CD4-positive, alpha-beta T cell treated with Interferon gamma for 1 hour (primary cell): ENCODE data around the gene PREX1.
"Not testable (repeated sequence)": the region's sequence is repeated elsewhere in the genome, so short reads cannot be mapped to it uniquely, and the experiment has no call there.

Source experiments
- DNase-seq: peaks from one replicate; pipeline ENCODE4 v3.0.0-alpha.2; 2020

PREX1 gene

DNA sequence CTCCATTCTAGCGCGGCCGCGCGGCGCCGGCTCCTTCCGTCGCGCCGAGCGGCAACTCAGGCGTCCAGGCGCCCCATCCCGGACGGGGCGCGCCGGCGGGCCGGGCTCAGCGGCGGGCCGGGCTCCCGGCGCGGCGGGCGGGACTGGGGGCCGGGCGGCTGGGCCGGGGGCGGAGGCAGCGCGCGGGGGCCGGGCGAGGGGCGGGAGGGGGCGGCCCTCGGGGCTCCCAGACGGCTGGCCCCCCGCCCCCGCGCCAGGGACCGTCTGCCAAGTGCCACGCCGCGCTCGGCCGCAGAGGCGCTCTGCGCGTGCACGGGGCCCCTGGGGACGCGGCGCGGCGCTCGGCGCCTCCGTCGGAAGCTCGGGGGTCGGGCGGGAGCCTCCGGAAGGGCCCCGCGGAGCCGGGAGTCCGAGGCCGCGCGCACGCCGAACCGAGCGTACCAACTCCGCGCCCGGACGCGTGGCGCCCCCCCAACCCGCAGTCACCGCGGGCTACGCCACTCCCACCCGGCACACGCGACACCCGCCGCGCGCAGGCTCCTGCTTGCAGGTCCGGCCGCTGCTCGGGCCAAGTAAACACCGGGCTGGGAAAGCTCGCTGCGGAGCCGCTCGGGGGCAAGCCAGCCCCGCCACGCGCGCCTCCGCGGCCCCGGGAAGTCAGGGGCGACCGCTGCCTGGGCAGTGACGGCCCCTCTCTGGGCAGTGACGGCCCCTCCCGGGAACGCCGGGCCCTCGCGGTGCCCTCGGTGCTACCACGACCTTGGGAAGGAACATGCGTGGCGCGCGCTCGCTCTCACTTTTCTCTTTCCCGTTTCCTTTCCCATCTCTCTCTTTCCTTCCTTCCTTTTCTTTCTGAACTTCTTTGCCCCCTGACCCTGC lies at the start of gene PREX1:
Gene PREX1 (minus strand): TSS at position 145 of the 879 bp plus-strand sequence. CDS start 139 bp downstream, at position 6.
- peak; percentile 82 for DNase-seq

DNA sequence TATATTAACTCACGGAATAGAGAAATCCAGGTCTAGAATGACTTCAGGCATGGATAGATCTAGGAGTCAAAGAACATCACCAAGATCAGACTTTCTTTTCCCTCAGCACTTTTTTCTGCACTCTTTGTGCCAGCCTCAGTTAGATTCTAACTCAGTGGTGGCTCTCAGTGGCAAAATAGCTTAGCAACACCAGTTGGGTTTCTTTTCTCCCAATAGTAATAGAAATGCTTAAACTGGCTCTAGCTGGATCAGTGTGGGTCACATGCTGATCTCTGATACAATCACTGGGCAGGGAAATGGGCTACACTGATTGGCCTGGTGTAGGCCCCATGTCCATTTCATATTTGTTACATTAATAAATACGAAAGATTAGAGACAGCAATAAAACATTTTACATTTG lies 49.5 kb upstream of the PREX1 start:
- DNase-seq, result no peak

- DNase-seq, result peak; percentile 13
Measured at GRCh38 chr20:48875914-48876240, 48.1 kb upstream of the PREX1 start.

DNA sequence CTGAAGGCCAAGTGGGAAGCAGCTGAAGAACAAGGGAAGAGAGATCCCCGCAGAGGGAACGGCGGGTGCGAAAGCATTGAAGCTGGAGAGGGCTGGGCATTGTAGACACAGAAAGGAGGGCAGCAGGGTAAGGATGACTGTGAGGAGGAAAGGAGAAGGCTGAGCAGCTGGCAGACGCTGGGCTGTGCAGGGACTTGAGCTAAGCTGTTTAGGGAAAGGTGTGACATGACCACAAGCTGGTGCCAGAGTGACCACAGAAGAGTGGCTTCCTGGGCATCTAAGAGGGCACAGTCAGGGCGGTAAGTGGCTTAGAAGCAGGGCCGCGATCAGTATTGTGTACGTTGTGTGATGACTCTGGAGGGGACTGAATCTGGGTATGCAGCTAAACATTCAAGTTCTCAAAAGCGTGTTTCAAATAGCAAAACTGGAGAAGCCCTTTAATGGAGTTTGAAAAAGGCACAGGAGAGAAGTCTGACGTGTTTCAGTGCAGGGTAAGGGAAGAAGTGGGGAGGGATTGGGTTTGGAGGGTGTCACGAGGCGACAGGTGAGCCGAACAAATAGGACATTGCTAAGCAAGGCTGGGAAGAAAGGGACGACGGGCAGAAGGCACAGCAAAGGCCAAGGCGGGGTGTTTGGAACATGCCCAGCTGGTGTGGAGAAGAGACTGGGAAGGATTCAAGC lies 47.6 kb upstream of the PREX1 start:
- no peak for DNase-seq

GRCh38 chr20:48869442-48869841 lies 41.6 kb upstream of the PREX1 start:
- DNase-seq, result not testable (repeated sequence)

DNA sequence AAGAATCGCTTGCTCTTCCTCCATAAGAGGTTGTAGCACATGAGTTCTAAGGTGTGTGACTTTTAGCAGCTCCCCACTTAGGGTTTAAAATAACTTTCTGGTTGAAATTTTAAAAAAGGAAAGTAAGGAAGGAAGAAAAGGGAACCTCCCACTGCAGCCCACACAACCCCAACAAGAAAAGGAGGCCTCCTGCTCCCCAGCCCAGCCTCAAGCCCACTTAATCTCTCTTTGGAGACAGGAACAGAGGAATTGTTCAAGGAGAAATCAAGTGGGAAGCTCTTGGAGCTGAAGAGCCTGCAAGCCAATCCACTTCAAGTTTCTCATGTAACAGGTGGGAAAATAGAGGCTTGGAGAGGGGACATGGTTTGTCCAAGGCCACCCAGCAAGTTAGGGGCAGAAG lies 39.1 kb upstream of the PREX1 start:
- DNase-seq, result no peak

GRCh38 chr20:48864738-48865318 lies 37.0 kb upstream of the PREX1 start:
- no peak for DNase-seq

DNA sequence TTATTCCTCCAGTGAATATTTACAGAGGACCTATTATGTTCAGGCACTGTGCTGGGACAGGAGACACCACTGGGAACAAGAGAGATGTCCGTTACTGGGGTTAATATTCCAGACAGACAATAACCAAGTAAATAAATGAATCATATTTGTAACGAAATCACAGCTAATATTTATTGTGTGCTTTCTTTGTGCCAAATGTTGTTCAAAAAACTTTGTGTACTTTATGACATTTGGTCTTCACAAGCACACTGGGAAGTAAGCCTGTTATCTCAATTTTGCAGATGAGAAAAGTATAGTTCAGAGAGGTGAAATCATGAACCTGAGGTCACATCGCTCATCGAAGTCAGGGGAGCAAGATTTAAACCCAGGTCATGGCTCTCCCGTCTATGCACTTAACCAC lies 36.5 kb upstream of the PREX1 start:
- DNase-seq, result no peak

DNA sequence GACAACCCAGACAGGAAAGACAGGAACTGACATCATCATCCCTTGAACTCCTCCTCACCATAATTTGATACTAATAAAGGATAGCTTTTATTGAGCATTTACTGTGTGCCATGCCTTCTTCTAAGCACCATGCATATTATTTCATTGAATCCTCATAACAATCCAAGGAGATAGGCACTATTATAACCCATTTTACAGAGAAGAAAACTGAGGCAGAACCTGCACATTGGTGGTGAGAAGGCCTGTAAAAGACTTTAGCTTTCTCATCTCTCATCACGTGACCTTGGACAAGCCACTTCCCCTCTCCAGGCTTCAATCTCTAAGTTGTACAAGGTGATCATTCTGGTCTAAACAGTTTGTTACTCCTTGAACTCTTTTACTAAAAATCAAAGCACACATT lies 34.5 kb upstream of the PREX1 start:
- no peak for DNase-seq

- no peak for DNase-seq
Measured at GRCh38 chr20:48861444-48861843, 33.6 kb upstream of the PREX1 start.

- peak; percentile 4 for DNase-seq
Measured at GRCh38 chr20:48858075-48858790, 30.4 kb upstream of the PREX1 start.

DNA sequence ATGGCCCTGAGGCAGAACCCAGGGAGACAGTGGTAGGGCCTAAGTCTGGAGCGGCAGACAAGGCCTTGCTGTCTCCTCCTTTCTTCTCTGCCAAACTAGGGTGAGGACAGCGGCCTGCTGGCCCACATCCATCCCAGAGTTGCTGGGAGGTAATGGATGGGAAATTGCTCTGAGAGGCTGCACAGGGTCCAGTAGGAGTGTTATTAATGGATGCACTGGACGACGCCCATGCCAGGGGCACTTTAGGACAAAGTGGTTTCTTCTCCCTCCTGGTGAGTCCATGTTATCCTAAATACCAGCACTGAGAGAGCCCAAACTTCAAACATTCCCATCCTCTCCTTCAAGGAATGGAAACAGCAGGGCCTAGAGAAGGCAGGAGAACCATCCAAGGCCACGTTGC lies 28.3 kb upstream of the PREX1 start:
- DNase-seq, result no peak

GRCh38 chr20:48855046-48855445 lies 27.2 kb upstream of the PREX1 start:
- no peak for DNase-seq

GRCh38 chr20:48852609-48853008 lies 24.8 kb upstream of the PREX1 start:
- no peak for DNase-seq

GRCh38 chr20:48851579-48851978 lies 23.8 kb upstream of the PREX1 start:
- DNase-seq, result no peak

DNA sequence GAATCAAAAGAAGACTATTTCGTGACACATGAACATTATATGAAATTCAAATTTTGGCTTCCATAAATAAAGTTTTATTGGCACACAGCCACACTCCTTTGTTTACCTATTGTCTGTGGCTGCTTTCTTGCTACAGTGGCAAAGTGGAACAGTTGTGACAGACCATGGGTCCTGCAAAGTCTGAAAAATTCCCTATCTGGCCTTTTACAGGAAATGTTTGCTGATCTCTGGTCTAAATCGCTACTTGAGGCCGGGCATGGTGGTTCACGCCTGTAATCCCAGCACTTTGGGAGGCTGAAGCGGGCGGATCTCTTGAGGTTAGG lies 23.1 kb upstream of the PREX1 start:
- no peak for DNase-seq

DNA sequence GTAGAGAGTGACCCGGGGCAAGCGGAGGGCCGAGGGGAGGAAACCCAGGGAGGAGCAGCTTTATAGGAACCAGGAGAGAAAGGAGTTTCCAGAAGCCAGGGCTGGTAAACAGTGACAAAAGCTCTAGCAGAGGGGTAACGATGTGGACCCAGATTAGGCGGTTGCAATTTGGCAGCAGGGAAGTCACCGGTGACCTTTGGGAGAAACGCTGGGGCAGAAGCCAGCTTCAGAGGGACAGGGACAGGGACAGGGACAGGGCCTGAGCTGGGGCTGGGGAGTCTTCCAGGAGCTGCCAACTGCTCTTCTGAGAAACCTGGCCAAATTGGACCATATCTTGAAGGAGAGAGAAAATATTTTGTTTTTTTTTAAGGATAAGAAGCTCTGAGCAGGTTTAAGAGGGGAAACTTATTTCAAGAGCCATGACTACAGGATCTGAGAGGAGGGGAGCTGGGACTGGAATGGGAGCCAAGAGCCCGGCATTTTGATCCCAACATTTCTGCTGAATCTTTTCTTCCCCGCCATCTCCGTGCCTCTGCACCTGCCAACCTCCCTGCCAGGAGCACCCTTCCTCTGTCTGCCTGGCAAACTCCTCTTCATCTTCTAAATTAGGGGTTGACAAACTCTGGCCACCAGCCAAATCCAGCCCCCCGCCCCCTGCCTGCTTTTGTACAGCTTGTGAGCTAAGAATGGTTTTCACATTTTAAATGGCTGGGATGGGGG lies 22.6 kb upstream of the PREX1 start:
- no peak for DNase-seq

DNA sequence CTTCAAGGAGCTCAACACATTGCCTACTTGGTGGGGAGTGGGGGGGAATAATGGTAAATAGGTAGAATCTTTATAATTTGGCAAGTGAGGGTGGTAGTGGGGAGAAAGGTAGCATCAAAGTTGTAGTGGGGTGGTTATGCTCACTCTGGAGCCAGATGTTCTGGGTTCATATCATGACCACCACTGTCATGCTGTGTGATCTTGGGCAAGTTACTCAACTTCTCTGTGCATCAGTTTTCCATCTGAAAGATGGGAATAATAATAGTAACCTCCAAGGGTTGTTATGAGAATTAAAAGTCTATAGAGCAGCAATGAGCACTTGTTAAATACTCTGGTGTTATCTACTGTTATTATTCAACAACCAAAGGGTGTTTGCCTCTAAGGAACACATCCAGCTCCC lies 22.0 kb upstream of the PREX1 start:
- DNase-seq, result no peak

DNA sequence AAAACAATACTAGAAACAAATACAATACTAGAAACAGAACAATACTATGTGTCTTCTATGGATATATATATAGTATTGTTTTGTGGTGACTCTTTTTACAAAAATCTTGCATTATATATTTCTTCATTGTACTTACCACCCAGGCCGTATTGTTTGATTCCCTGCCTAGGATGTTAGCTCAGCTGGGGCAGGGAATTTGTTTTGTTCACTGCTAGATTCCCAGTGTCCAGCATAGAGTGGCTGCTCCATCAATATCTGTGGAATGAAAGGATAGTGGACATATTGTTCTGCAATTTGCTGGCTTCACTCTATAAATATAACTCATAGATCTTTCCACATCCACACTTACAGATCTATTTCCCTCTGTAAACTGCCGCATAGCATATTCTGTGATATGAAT lies 21.5 kb upstream of the PREX1 start:
- no peak for DNase-seq

DNA sequence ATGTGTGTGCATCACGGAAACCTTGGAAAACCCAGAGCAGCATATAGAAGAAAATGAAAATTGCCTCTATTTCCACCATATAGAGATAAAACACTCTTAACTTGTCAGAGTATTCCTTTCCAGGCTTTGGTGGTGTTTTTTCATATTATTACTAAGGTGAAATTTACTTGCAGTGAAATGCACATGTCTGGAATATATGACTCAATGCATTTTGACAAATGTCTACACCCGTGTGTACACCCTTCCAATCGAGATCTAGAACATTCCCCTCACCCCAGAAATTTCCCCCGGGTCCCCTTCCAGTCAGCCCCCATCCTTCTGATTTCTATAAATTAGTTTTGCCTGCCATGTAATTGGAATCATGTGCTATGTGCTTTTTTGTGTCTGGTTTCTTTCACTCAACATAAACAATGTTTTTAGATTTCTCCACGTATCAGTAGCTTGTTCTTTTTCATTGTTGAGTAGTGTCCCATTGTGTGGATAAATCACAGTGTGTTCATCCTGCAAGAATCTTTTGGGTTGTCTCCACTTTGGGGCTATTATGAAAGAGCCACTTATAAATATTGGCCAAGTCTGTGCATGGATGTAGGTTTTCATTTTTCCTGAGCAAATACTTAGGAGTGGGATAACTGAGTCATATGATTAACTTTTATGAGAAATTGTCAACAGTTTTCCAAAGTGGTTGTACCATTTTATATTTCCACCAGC lies 19.9 kb upstream of the PREX1 start:
- DNase-seq, result no peak

GRCh38 chr20:48846516-48847492 lies 19.0 kb upstream of the PREX1 start:
- DNase-seq, result peak; percentile 47
